ELR (cell line): ENCODE results near the gene YEATS2.
"Not testable (repeated sequence)": the region's sequence is repeated elsewhere in the genome, so short reads cannot be mapped to it uniquely, and the experiment has no call there.

ENCODE experiments used
- DNase-seq: peaks from one replicate; pipeline ENCODE4 v3.0.0-alpha.2; 2015; ENCODE audit warnings: low read depth

Gene YEATS2

GRCh38 chr3:183714622-183715021, 17.0 kb downstream of the YEATS2 start:
- DNase-seq, result no peak

GRCh38 chr3:183718012-183718411, 20.4 kb downstream of the YEATS2 start:
- DNase-seq, result no peak

- DNase-seq, result no peak
Observed at GRCh38 chr3:183725387-183725786, 27.8 kb downstream of the YEATS2 start.

DNA sequence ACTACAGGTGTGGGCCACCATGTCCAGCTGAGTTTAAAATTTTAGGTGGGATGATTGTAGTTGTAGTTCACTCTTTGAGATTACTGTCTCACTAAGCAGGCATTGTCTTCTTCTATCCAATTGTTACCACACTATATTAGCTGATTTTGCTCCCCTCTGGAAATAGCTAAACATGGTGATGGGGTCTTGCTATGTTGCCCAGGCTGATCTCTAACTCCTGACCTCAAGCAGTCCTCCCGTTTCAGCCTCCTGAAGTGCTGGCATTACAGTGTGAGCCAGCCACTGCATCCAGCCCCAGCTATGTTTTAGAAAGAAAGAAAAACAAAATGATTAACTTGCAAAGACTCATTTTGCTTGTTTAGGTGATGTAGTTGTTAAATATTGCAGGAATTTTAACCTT, 30.6 kb downstream of the YEATS2 start:
- DNase-seq, result no peak

GRCh38 chr3:183730361-183730760, 32.8 kb downstream of the YEATS2 start:
- DNase-seq, result no peak

DNA sequence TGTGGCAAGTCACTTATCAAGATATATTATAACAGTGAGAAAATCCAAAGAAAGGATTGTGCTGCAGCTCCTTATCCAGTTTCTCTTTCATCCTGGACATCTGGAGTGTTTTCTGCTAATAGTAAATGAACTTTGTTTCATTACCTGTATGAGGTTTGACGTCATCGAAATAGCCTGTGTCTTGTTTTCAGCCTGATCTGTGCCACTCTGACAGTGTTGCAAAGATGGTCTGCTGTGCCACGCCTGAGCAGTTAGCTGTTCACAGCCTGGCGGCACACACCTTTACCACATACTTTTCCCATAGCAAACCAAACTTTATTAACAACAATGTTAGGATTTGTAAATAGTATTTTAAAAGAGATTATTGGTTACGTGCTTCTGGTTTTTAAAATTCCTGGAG, 34.0 kb downstream of the YEATS2 start:
- DNase-seq, result no peak

- DNase-seq, result no peak
Observed at GRCh38 chr3:183733553-183733952, 36.0 kb downstream of the YEATS2 start.

GRCh38 chr3:183734750-183735494, 37.3 kb downstream of the YEATS2 start:
- no peak for DNase-seq

DNA sequence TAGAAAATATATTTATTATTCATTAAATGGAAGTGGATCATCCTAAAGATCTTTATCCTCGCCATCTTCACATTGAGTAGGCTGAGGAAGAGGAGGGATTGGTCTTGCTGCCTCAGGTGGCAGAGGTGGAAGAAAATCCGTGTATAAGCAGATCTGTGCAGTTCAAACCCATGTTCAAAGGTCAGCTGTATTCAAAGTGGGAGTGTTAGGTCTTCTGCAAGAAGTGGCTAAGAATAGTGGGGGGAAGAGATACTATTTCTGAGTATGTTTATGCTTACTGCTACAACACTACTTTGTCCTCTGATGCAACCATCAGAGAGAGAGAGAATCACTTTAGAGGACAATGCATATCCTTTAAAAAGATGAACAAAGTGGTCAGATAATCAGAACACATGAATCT, 39.5 kb downstream of the YEATS2 start:
- DNase-seq, result no peak

DNA sequence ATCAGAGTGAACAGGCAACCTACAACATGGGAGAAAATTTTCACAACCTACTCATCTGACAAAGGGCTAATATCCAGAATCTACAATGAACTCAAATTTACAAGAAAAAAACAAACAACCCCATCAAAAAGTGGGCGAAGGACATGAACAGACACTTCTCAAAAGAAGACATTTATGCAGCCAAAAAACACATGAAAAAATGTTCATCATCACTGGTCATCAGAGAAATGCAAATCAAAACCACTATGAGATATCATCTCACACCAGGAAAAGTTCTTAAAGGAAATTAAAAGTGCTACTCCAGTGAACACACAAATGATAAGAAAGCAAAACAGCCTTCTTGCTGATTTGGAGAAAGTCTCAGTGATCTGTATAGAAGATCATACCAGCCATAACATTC, 42.6 kb downstream of the YEATS2 start:
- DNase-seq, result not testable (repeated sequence)

DNA sequence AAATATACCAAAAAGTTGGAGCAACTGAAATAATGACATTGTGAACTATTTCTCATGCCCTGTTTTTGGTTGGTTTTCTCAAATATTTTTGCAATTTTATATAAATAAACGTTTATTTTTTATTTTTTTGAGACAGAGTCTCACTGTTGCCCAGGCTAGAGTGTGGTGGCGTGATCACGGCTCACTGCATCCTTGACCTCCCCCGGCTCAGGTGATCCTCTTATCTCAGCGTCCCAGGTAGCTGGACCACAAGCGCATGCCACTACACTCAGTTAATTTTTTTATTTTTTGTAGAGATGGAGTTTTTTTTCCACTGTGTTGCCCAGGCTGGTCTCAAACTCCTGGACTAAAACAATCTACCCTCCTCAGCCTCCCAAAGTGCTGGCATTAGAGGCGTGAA, 45.6 kb downstream of the YEATS2 start:
- no peak for DNase-seq

GRCh38 chr3:183745300-183746098, 47.9 kb downstream of the YEATS2 start:
- peak; percentile 40 for DNase-seq

GRCh38 chr3:183754052-183754451, 56.5 kb downstream of the YEATS2 start:
- no peak for DNase-seq

DNA sequence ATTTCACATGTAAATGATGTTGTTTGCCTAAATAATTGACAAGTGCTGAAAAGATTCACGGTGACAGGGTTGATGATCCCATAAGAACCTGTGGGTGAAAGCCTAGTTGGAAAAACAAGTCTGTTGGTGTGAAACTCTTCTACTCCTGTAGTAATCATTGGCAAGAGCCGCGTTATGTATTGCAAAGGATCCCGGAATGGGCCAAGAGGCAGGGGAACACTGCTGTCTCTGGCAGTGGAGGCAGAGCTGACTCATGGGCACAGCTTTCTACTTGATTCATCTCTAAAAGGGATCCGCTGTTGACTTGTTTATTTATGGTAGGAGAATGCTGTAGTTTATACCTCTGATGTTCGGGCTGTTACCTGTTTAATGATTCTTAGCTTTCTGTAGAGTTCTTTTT, 64.7 kb downstream of the YEATS2 start:
- no peak for DNase-seq

GRCh38 chr3:183764847-183765731, 67.5 kb downstream of the YEATS2 start:
- DNase-seq, result peak; percentile 62

GRCh38 chr3:183766107-183766506, 68.5 kb downstream of the YEATS2 start:
- no peak for DNase-seq

- peak; percentile 82 for DNase-seq
Observed at GRCh38 chr3:183766745-183767606, 69.4 kb downstream of the YEATS2 start.

GRCh38 chr3:183768114-183768513, 70.5 kb downstream of the YEATS2 start:
- DNase-seq, result no peak

DNA sequence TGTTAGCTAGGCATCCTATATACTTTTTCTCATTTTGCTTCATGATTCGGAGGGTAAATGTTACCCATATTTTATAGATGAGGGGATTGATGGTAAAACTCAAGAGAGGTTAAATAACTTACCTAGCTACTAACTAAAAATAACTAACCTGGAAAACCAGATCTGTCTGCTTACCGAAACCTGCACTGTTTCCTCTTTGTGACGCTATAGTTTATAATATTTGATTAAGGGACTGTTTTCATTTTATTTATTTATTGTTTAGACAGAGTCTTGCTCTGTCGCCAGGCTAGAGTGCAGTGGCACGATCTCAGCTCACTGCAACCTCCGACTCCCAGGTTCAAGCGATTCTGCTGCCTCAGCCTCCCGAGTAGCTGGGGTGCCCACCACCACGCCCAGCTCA, 71.9 kb downstream of the YEATS2 start:
- no peak for DNase-seq

GRCh38 chr3:183774631-183775030, 77.0 kb downstream of the YEATS2 start:
- DNase-seq, result peak; percentile 68

- DNase-seq, result no peak
Observed at GRCh38 chr3:183775781-183776180, 78.2 kb downstream of the YEATS2 start.
